Left forelimb (tissue), 1 donor: Measurements from ENCODE around the gene SLC5A2.
A peak's percentile ranks its signal among the peaks of the same experiment; 100 is the strongest.

Experiments
- DNase-seq: peaks from one replicate; pipeline ENCODE4 v3.0.0-alpha.2; 2018; ENCODE audit warnings: low spot score

Gene SLC5A2

DNA sequence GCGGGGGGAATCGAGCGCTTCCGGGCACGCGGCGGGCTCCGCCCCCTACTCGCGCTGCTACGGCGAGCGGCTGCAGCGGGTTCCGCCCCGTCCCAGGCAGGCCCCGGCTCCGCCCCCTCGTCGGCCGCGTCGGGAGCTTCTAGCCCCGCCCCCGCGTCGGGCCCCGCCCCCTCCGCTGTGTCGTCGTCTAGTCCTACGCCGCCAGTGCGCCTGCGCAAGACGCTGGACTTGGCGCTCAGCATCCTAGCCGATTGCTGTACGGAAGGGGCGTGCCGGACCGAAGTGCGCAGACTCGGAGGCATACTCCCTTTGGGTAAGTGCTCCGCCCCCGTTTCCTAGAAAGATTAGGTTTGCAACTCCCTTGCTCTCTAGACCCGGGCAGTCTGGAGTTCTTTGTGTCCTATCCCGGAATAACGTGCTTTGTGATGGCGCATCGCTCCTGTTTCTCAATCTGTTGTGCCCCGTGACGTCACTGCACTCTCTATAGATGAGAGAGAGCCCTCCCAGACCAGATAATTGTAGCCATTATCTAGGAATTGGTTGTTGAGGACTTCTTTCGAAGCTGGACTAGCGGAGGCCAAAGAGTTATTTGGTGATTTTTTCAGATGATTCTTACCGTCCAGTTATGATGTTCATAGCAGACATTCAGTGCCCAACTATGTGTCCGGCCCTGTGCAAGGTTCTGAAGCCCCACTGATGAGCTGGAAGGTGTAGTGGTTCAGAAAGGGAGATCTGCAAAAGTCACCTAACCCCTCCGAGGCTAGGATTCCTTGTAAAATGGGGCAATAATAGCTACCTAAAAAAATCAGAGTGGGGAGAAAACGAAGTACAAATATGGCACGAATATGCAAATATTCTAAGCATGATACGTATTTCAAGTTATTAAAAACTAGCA is 23.0 kb upstream of the SLC5A2 start:
- DNase-seq, result peak; percentile 100

DNA sequence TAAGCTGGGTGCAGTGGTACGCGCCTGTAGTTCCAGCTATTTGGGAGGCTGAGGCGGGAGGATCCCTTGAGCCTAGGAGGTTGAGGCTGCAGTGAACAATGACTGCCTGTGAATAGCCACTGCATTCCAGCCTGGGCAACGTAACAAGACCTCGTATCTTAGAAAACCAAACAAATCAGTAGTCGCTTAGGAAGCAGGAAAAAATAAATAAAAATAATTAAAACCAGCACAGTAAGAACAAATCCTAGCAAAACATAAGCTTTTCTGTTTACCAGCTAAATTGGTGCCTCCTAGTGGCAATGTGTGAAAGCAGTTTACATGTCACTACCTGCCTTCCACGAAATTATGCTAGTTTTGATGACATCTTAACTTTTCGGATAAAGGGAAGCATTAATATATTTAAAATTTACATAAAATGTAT is 22.3 kb upstream of the SLC5A2 start:
- DNase-seq, result no peak

DNA sequence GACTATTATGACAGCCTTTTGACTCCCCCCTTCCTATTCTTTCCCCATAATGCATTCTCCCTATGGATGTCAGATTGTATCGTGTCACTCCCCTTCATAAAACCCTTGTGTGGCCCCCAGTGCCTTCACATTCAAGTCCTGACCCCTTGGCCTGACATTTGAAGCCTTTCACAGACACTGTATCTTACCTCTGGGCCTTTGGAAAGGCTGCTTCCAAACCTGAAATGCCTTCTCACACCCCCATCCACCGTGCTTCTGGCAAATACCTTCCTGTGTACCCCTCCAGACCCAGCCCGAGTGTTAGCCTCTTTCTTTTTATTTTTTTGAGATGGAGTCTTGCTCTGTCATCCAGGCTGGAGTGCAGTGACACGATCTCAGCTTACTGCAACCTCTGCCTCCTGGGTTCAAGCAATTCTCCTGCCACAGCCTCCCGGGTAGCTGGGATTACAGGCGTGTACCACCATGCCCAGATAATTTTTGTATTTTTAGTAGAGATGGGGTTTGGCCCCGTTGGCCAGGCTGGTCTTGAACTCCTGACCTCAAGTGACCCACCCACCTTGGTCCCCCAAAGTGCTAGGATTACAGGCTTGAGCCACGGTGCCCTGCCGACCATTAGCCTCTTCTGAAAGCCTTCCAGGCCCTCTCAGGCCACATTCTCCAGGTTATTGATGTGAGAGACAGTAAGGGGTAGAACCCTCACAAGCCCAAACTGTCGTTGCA is 21.6 kb upstream of the SLC5A2 start:
- no peak for DNase-seq

DNA sequence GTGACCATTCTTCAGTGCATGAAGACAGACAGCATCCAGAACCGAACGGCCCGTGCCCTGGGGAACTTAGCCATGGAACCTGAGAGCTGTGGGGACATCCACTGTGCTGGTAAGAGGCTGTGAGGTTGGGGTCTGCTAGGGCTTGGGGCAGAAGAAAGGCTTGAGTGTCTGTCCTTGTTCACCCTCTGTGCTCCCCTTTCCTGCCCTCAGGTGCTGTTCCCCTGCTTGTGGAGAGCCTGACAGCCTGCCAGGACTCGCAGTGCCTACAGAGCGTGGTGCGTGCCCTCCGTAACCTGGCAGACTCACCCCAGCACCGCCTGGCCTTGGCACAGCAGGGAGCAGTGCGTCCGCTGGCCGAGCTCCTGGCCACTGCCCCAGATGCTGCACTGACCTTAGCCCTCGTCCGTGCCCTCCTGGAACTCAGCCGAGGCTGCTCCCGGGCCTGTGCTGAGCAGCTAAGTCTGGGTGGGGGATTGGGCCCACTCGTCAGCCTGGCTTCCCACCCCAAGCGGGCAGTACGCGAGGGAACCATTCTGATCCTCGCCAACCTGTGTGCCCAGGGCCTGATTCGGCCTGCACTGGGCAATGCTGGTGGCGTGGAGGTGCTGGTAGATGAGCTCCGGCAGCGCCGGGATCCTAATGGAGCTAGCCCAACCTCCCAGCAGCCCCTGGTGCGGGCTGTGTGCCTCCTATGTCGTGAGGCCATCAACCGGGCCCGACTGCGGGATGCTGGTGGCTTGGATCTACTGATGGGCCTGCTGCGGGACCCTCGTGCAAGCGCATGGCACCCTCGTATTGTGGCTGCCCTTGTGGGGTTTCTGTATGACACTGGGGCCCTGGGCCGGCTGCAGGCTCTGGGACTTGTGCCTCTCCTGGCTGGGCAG is 20.8 kb upstream of the SLC5A2 start:
- no peak for DNase-seq

DNA sequence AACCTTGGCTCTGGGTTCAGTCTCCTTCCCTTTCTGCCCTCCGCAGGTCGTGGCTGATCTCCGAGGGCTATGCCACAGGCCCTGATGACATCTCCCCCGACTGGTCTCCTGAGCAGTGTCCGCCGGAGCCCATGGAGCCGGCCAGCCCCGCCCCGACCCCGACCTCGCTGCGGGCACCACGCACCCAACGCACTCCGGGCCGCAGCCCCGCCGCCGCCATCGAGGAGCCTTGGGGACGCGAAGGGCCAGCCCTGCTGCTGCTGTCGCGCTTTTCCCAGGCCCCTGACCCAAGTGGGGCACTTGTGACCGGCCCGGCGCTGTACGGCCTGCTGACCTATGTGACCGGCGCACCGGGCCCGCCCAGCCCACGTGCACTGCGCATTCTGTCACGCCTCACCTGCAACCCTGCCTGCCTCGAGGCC is 18.6 kb upstream of the SLC5A2 start:
- no peak for DNase-seq

DNA sequence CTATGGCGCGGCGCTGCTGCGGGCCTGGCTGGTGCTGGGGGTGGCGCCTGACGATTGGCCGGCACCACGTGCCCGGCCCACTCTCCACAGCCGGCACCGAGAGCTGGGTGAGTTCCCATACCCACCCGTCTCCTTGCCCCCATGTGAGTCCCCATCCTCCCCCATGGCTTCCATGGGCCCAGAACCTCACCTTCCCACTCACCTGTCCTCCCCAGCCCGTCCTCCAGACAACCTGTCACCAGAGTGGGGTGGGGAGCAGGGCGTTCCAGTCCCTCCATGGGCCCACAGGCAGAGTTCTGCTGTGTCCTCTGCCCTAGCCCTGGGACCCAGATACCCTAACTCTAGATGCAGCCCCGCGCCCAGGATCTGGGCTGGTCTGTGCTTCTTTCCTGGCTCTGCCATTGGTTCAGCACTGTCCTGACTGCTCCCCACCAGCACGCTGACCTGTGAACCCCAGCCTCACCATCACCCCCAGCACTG is 18.1 kb upstream of the SLC5A2 start:
- no peak for DNase-seq

DNA sequence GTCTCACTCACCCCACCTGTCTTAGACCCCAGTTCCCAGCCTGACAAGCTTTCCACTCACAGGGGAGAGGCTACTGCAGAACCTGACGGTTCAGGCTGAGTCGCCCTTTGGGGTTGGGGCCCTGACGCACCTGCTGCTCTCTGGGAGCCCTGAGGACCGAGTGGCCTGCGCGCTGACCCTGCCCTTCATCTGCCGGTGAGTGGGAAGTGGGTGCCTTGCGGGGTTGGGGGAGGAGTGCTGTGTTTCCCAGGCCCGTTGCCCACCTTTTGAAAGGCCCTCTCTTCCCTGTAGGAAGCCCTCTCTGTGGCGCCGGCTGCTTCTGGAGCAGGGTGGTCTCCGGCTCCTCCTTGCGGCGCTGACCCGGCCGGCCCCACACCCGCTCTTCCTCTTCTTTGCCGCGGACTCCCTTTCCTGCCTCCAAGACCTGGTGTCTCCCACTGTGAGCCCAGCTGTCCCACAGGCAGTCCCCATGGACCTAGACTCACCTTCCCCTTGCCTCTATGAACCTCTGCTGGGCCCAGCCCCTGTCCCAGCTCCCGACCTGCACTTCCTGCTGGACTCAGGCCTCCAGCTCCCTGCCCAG is 17.0 kb upstream of the SLC5A2 start:
- no peak for DNase-seq

DNA sequence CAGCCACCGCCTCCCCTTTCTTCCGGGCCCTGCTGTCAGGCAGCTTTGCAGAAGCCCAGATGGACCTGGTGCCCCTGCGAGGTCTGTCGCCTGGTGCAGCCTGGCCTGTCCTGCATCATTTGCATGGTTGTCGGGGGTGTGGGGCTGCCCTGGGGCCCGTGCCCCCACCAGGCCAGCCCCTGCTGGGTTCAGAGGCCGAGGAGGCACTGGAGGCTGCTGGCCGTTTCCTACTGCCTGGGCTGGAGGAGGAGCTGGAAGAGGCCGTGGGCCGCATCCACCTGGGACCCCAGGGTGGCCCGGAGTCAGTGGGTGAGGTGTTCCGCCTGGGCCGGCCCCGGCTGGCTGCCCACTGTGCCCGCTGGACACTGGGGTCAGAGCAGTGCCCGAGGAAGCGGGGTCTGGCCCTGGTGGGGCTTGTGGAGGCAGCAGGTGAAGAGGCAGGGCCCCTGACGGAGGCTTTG is 16.5 kb upstream of the SLC5A2 start:
- DNase-seq, result no peak

DNA sequence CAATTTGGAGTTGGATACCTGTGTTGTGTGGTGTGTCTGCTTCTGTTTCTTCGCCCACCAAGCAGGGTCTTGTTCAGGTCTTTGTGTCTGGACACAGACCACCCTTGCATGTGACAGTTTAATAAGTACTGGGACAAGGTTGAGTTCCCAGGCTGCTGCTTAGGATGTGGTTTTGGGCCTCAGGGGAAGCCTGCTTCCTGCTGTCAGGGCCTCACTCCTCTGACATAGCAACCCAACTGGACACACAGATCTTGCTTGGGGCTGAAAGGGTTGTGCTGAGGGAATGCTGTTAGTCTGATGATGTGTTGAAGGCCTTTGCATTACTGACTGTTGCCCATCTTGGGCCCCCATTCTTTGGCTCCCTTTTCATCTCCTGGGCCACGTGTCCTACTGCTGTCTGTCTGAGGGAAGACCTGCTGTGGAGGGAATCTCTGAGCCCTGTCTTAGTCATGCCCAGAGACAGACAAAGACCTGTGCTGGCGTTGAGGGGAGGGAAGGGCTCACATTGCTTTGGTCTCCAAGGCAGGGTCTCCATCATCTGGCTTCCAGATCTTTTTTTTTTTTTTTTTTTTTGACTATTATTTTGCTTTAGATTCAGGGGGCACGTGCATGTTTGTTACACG is 15.7 kb upstream of the SLC5A2 start:
- no peak for DNase-seq

DNA sequence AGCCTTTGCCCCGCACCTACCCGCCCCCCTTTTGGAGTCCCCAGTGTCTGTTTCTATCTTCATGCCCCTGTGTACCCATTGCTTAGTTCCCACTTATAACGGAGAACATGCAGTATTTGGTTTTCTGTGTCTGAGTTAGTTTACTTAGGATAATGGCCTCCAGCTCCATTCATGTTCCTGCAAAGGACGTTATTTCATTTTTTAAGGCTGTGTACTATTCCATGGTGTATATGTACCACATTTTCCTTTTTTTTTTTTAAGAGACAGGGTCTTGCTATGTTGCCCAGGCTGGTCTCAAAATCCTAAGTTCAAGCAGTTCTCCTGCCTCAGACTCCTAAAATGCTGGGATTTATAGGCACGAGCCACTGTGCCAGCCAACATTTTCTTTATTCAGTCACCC is 15.1 kb upstream of the SLC5A2 start:
- no peak for DNase-seq

DNA sequence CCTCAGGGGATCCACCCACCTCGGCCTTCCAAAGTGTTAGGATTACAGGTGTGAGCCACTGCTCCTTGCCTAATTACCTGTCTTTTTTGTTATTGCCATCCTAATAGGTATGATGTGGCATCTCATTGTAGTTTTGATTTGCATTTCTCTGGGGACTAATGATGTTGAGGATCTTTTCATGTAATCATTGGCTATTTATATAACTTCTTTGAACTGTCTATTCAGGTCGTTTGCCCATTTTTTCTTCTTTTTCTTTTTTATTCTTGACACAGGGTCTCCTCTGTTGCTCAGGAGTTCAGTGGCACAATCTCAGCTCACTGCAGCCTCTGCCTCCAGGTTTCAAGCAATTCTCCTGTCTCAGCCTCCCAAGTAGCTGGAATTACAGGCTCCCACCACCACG is 12.3 kb upstream of the SLC5A2 start:
- DNase-seq, result no peak

DNA sequence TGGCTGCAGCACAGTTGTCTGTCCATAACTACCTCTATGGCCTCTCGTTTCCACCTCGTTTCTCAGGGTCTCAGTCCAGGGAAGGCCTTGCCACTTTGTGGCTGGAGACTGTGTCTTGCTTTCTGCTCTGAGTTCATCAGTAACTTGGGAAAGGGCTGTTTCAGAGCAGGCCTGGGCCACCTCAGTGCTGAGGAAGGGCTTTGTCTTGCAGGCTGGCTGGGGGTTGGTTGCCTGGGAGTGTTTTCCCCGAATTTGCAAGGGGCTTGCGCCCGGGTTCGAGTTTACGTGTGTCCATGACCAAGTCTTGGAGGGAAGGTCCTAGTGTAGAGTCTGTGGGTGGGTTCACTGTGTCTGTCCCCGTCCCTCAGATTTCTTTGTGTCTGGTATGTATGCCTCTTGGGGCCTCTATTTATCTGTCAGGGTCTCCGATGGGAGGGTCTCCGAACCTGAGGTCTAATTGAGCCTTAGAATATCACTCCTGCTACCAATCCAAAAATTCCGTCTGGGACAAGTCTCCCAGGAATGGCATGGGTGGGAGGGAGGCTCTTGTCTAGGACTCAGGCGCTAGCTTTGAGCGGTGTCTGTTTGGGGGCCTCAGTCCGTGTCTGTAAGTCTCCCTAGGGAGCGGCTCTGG is 11.6 kb upstream of the SLC5A2 start:
- no peak for DNase-seq

DNA sequence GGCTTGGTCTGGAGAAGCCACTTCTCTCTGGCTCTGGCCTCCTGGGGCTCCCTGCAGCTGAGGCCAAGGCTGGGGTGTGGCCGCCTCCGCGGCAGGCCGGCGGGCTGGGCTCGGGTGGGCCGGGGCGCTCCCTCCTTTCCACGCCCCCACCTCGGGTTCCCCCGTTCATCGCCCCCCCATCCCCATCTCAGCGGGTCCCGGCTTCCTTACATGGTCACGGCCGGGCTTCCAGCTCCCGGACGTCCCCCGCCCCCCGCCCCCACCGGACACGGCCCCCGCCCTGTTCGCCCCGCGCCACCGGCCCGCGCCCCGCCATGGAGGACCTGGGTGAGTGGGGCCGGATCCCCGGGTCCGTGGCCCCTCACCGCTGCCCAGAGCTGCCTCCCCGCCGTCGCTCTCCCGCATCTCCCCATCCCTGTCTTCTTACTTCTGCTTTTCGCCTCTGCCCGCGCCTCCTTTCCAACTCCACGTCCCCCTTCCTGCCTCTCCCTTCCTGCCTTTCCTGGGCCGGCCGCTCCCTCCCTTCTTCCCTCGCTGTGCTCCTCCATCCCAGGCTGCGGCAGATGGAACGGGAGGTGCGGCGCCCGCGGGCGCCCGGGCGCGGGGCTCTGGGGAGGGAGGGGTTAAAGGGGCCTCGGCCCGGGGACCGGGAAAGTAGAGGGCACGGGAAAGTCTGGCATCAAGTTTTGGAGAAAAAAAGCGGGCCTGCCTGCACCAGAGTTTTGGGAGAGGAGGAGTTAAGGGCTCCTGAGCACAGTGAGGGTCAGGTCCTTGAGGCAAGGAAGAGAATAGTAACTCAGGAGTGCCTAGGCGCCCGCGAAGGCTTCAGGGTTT is 10.8 kb upstream of the SLC5A2 start, which contains the start of gene TGFB1I1:
Gene TGFB1I1 (plus strand): TSS at position 278 of the 834 bp plus-strand sequence. CDS start 37 bp downstream, at position 315.
- DNase-seq, result peak; percentile 87

DNA sequence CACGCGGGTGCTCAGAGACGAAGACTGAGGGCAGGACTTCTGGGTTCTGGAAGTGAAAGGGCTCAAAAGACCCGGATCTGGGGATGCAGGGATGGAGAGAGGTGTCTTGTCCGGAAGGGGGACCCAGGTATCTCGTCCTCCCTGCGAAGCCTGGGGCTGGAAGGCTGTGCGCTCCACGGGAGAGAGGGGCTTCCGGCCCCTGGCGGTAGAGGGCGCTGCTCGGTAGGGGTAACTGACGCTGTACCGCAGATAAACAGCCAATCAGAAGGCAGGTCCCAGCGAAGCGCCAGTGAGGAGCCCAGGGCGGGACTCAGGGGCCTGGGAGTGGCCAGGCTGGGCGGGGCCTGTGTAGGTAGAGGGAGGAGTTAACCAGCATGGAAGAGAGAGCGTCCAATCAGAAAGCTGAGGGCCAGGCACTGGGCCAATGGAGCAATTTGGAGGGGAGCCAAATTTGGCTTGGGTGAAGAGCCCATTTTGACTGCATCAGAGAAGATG is 10.2 kb upstream of the SLC5A2 start:
- DNase-seq, result peak; percentile 89

DNA sequence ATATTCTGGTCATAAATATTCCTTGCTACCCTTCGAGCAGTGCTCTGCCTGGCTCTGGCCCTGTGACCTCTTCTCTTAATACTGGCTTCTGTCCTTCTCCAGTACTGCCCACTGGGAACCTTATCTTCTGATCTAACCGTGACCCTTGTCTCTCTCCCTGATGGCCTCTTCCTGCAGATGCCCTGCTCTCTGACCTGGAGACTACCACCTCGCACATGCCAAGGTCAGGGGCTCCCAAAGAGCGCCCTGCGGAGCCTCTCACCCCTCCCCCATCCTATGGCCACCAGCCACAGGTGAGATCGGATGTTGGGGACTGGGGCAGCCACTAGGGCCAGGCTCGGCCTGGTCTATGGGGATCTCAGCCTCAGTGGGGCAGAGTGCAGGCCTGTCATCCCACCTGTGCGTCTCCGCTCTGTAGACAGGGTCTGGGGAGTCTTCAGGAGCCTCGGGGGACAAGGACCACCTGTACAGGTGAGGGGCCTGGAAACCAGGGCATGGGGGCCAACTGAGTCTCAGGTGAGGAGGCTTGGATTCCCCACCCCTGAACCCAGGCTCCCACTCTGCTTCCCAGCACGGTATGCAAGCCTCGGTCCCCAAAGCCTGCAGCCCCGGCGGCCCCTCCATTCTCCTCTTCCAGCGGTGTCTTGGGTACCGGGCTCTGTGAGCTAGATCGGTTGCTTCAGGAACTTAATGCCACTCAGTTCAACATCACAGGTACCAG is 9.5 kb upstream of the SLC5A2 start:
- no peak for DNase-seq

DNA sequence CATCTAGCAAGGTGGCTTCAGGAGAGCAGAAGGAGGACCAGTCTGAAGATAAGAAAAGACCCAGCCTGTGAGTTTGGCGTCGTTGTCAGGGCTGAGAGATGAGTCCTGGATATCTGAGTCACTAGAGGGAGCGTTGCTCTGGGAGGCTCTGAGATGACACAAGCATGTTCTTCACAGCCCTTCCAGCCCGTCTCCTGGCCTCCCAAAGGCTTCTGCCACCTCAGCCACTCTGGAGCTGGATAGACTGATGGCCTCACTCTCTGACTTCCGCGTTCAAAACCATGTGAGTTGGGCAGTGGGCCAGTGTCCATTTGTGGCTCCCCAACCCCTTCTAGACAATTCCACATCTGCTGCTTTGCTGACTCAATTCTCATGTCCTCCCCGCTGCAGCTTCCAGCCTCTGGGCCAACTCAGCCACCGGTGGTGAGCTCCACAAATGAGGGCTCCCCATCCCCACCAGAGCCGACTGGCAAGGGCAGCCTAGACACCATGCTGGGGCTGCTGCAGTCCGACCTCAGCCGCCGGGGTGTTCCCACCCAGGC is 8.7 kb upstream of the SLC5A2 start:
- DNase-seq, result no peak

DNA sequence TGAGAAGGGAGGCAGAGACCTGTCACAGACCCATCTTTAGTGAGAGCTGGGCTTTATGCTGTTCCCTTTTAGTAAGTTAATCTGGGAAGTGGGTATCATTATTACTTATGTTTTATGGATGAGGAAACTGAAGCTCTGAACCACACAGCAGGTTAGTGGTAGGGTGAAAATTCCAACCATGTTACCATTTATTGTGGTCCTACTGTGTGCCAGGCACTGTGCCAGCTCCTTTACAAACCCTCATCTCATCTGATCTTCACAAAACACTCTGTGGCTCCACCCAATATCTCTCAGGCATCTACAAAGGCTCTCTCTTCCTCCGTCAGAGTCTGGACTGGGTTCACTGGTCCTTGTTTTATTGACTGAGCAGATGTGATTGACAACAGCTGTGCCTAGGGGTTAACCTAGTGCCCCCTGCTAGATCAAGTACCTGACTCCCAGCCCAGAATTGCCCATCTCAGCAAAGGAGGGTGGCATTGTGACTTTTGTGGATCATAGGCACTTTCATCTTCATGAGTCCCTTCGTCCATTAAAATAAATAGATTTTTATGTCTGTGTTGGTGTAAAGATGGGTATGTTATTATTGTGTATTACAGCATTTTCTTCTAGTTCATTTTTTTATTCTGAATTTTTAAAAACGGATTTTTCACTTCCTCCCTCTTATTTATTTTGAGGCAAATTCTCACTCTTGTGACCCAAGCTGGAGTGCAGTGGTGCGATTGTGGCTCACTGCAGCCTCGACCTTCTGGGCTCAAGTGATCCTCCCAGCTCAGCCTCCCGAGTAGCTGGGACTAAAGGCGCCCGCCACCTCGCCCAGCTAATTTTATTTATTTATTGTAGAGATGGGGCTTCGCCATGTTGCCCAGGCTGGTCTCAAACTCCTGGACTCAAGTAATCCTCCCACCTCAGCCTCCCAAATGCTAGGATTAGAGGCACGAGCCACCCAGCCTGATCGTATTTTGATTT is 7.9 kb upstream of the SLC5A2 start:
- DNase-seq, result no peak
